Measurements from ENCODE around the gene ZFAND5.

Gene ZFAND5

GRCh38 chr9:72363236-72363635, 1.8 kb downstream of the ZFAND5 start:
- no peak for DNase-seq (ENCODE audit: low spot score)
- FAIRE-seq, result no peak

GRCh38 chr9:72362680-72363139, 2.3 kb downstream of the ZFAND5 start:
- peak; percentile 21 for DNase-seq (ENCODE audit: low spot score)
- no peak for FAIRE-seq

- FAIRE-seq (no peak), DNase-seq (ENCODE audit: low spot score) (no peak)
Observed at GRCh38 chr9:72362118-72362531, 2.9 kb downstream of the ZFAND5 start.

- FAIRE-seq, result no peak
Observed at GRCh38 chr9:72361217-72361616, 3.8 kb downstream of the ZFAND5 start.

GRCh38 chr9:72360324-72360723, 4.7 kb downstream of the ZFAND5 start:
- FAIRE-seq, result no peak
- DNase-seq (ENCODE audit: low spot score), result no peak

More at GRCh38 chr9:72361217-72361616, 3.8 kb downstream of the ZFAND5 start:
- DNase-seq (ENCODE audit: low spot score), result no peak

GRCh38 chr9:72356041-72356582, 8.9 kb downstream of the ZFAND5 start:
- FAIRE-seq (no peak), DNase-seq (ENCODE audit: low spot score) (no peak)

GRCh38 chr9:72355153-72355552, 9.9 kb downstream of the ZFAND5 start:
- DNase-seq (ENCODE audit: low spot score) (no peak), FAIRE-seq (no peak)

GRCh38 chr9:72354704-72355103, 10.3 kb downstream of the ZFAND5 start:
- no peak for FAIRE-seq
- DNase-seq (ENCODE audit: low spot score), result no peak

- FAIRE-seq, result no peak
- no peak for DNase-seq (ENCODE audit: low spot score)
Observed at GRCh38 chr9:72353455-72354116, 11.4 kb downstream of the ZFAND5 start.

- no peak for DNase-seq (ENCODE audit: low spot score)
- FAIRE-seq, result no peak
Observed at GRCh38 chr9:72352911-72353388, 12.1 kb downstream of the ZFAND5 start.

GRCh38 chr9:72351538-72352453, 13.2 kb downstream of the ZFAND5 start:
- DNase-seq (ENCODE audit: low spot score) (no peak), FAIRE-seq (no peak)

GRCh38 chr9:72349911-72350310, 15.1 kb downstream of the ZFAND5 start:
- no peak for FAIRE-seq

GRCh38 chr9:72349240-72349639, 15.8 kb downstream of the ZFAND5 start:
- FAIRE-seq (no peak), DNase-seq (ENCODE audit: low spot score) (no peak)

More at GRCh38 chr9:72349911-72350310, 15.1 kb downstream of the ZFAND5 start:
- no peak for DNase-seq (ENCODE audit: low spot score)

GRCh38 chr9:72346333-72346732, 18.7 kb downstream of the ZFAND5 start:
- FAIRE-seq (no peak), DNase-seq (ENCODE audit: low spot score) (no peak)

GRCh38 chr9:72338631-72339030, 26.4 kb downstream of the ZFAND5 start:
- DNase-seq (ENCODE audit: low spot score), result no peak
- FAIRE-seq, result no peak

- FAIRE-seq (no peak), DNase-seq (ENCODE audit: low spot score) (no peak)
Observed at GRCh38 chr9:72337286-72337685, 27.7 kb downstream of the ZFAND5 start.

GRCh38 chr9:72334658-72335337, 30.2 kb downstream of the ZFAND5 start:
- no peak for FAIRE-seq
- DNase-seq (ENCODE audit: low spot score), result no peak

- DNase-seq (ENCODE audit: low spot score), result no peak
- FAIRE-seq, result no peak
Observed at GRCh38 chr9:72333709-72334108, 31.3 kb downstream of the ZFAND5 start.

GRCh38 chr9:72333197-72333596, 31.8 kb downstream of the ZFAND5 start:
- DNase-seq (ENCODE audit: low spot score) (no peak), FAIRE-seq (no peak)

- no peak for FAIRE-seq
- DNase-seq (ENCODE audit: low spot score), result no peak
Observed at GRCh38 chr9:72332351-72332750, 32.7 kb downstream of the ZFAND5 start.

GRCh38 chr9:72327631-72328030, 37.4 kb downstream of the ZFAND5 start:
- DNase-seq (ENCODE audit: low spot score), result no peak
- FAIRE-seq, result no peak

Data from urothelium cell line (cell line).